Endothelial cell of umbilical vein (primary cell): Measurements from ENCODE around the gene CCNG2. TPM values are rescaled to one million over a fixed set of nuclear protein-coding genes. Genes with fewer than 3 reads are reported as not detected.

Experiments
- BruUV-seq: library from RNA; stranded (reverse); fragments of 400-500 nt; replicated peaks from 2 replicates; lab custom pipeline; 2021; lab: Mats Ljungman, UMichigan
- CTCF ChIA-PET: fragments of 300-600, 350-600 bp; sonication (Branson Sonifier 250); formaldehyde crosslinking; loops from one replicate; lab custom pipeline; 2021; ENCODE audit warnings: antibody characterized with exemption, inconsistent platforms; lab: Charles Lee
- POLR2A ChIA-PET: fragments of 300-600, 350-600 bp; sonication (Branson Sonifier 250); formaldehyde crosslinking; loops from one replicate; lab custom pipeline; 2021; ENCODE audit warnings: antibody characterized with exemption, inconsistent platforms; lab: Charles Lee
- DNase-seq: peaks from one replicate; pipeline ENCODE4 v3.0.0-alpha.2; 2011; ENCODE audit warnings: low read depth, low spot score
- FAIRE-seq: peaks from 2 replicates; lab custom pipeline; 2011; peaks lifted over from hg19 to GRCh38; lab: Jason Lieb, UNC
- H2AFZ ChIP-seq: 2 replicates; pipeline ENCODE4 v1.6.0; 2012; ENCODE audit warnings: low read depth, low read length, control low read depth, inconsistent platforms
- H3K27ac ChIP-seq: 2 replicates; pipeline ENCODE4 v1.5.1; 2011; ENCODE audit warnings: low read depth, mild to moderate bottlenecking, control low read depth, low read length, moderate library complexity; ENCODE audit not compliant: insufficient read depth
- H3K27me3 ChIP-seq, 2 experiments: 2 replicates each; pipeline versions ENCODE4 v1.6.0 to v1.6.1; 2011; ENCODE audit warnings: low read length in 2 of 2, mixed read lengths in 1 of 2; ENCODE audit not compliant: control insufficient read depth in 2 of 2, insufficient read depth in 2 of 2
- H3K36me3 ChIP-seq, 2 experiments: 2 replicates in 1 of 2; 3 replicates in 1 of 2; pipeline ENCODE4 v1.5.1; 2011; ENCODE audit warnings: low read length in 2 of 2, mild to moderate bottlenecking in 1 of 2, moderate library complexity in 1 of 2; ENCODE audit not compliant: control insufficient read depth in 2 of 2, insufficient read depth in 2 of 2; ENCODE audit errors: extremely low read depth in 1 of 2
- H3K4me1 ChIP-seq: 3 replicates; pipeline ENCODE4 v1.5.1; 2011; ENCODE audit warnings: mild to moderate bottlenecking, low read length; ENCODE audit not compliant: control insufficient read depth, insufficient read depth; ENCODE audit errors: extremely low read depth
- H3K4me2 ChIP-seq: 2 replicates; pipeline ENCODE4 v1.6.1; 2011; ENCODE audit warnings: low read length, control low read depth, mixed read lengths; ENCODE audit not compliant: insufficient read depth
- H3K4me3 ChIP-seq, 3 experiments: fragments of 200-600 bp in 1 of 3; sonication (generic), shearing (Covaris generic) in 1 of 3; replicated peaks in 1 of 3; 2 replicates each; pipeline ENCODE4 v1.5.1; 2011 to 2016; ENCODE audit warnings: control low read depth in 3 of 3, low read length in 3 of 3, mild to moderate bottlenecking in 2 of 3, inconsistent platforms in 1 of 3, low read depth in 1 of 3, moderate library complexity in 1 of 3; ENCODE audit not compliant: insufficient read depth in 1 of 3
- H3K79me2 ChIP-seq: 2 replicates; pipeline ENCODE4 v1.6.0; 2012; ENCODE audit warnings: low read length, inconsistent platforms; ENCODE audit not compliant: control insufficient read depth, insufficient read depth
- H3K9ac ChIP-seq: replicated peaks from 2 replicates; pipeline ENCODE3; 2011; ENCODE audit warnings: low read length, control low read depth; ENCODE audit not compliant: insufficient read depth; ENCODE audit errors: extremely low read depth
- H3K9me1 ChIP-seq: replicated peaks from 3 replicates; pipeline ENCODE4 v1.6.0; 2011; ENCODE audit warnings: mild to moderate bottlenecking, low read length; ENCODE audit not compliant: control insufficient read depth, insufficient read depth; ENCODE audit errors: extremely low read depth
- H3K9me3 ChIP-seq: replicated peaks from 2 replicates; pipeline ENCODE4 v1.5.1; 2012; ENCODE audit warnings: low read length, inconsistent platforms; ENCODE audit not compliant: control insufficient read depth, insufficient read depth
- H4K20me1 ChIP-seq: replicated peaks from 2 replicates; pipeline ENCODE3; 2011; ENCODE audit warnings: mild to moderate bottlenecking, low read length; ENCODE audit not compliant: control insufficient read depth, insufficient read depth; ENCODE audit errors: extremely low read depth
- CTCF ChIP-seq, 2 donors: IDR thresholded peaks; 1 replicate in 1 of 2; 2 replicates in 1 of 2; pipeline ENCODE4 v1.5.1; 2011; ENCODE audit warnings: low read length in 2 of 2, mild to moderate bottlenecking in 2 of 2, moderate library complexity in 2 of 2, control low read depth in 1 of 2, inconsistent platforms in 1 of 2, low read depth in 1 of 2; ENCODE audit not compliant: insufficient read depth in 1 of 2; ENCODE audit errors: extremely low read depth in 1 of 2
- EZH2 ChIP-seq: IDR thresholded peaks from 2 replicates; pipeline ENCODE4 v1.6.1; 2012; ENCODE audit warnings: borderline replicate concordance, low read depth, mild to moderate bottlenecking, moderate library complexity, low read length, inconsistent platforms; ENCODE audit not compliant: severe bottlenecking
- FOS ChIP-seq: IDR thresholded peaks from 2 replicates; pipeline ENCODE4 v1.6.1; 2011; ENCODE audit warnings: mild to moderate bottlenecking, low read length, moderate library complexity, borderline replicate concordance; ENCODE audit not compliant: insufficient read depth
- GATA2 ChIP-seq: IDR thresholded peaks from 2 replicates; pipeline ENCODE4 v1.7.0; 2011; ENCODE audit warnings: low read depth, mild to moderate bottlenecking, moderate library complexity, mixed read lengths, low read length; ENCODE audit not compliant: insufficient read length, insufficient read depth
- JUN ChIP-seq: IDR thresholded peaks from 2 replicates; pipeline ENCODE4 v1.6.1; 2011; ENCODE audit warnings: borderline replicate concordance, low read depth; ENCODE audit not compliant: insufficient read length, insufficient read depth
- POLR2A ChIP-seq: IDR thresholded peaks from 2 replicates; pipeline ENCODE4 v1.6.1; 2012; ENCODE audit warnings: low read depth, mild to moderate bottlenecking, control low read depth, low read length
- POLR2AphosphoS5 ChIP-seq: IDR thresholded peaks from 2 replicates; pipeline ENCODE4 v1.6.1; 2012; ENCODE audit warnings: low read depth, mild to moderate bottlenecking, control low read depth, low read length, moderate library complexity; ENCODE audit not compliant: insufficient read depth
- dilution Hi-C: fragments of 300-500 bp; cut with MboI; formaldehyde crosslinking; loops from one replicate; pipeline ENCODE4 v1.15.0; 2019; ENCODE audit warnings: low sequenced_read_pairs; ENCODE audit not compliant: extremely low pct_ligation_motif_present
- intact Hi-C: fragments of 100-400 bp; cut with micrococcal nuclease; formaldehyde crosslinking; loops from one replicate; pipeline ENCODE4 v1.10.0; 2022
- polyA plus RNA-seq, 4 experiments: library from polyadenylated mRNA; depleted of rRNA in 3 of 4; stranded (reverse) in 3 of 4; unstranded in 1 of 4; fragments of >200 nt; gene quantifications; 2 replicates each; pipeline versions ENCODE4 v1.2.1 to v1.2.3, GENCODE V29; 2011 to 2012; ENCODE audit warnings: missing spikeins in 1 of 4
- total RNA-seq: library from RNA; stranded (reverse); gene quantifications from 2 replicates; pipeline ENCODE4 v1.2.3, GENCODE V29; 2021
- TF ChIP-seq, protein P1 (sequence below): IDR thresholded peaks from 2 replicates; pipeline ENCODE4 v1.6.1; 2011; ENCODE audit not compliant: insufficient read depth, insufficient read length

Gene CCNG2
- total and polyA plus RNA-seq, 2 donors (not counting 3 experiments of a cell fraction or from before 2014, with no cell fraction given), result 7.9 to 28.3 TPM

- dilution Hi-C loops (no loop called here), intact Hi-C loops (no loop called here)
- no TSS peak for BruUV-seq
- CTCF ChIA-PET, result interaction anchor here (1.2 to 3.9 kb wide), 4 partner anchors 12 to 95 kb away, joined by 4 to 26 read pairs (median 7); no protein-coding TSS in a partner anchor
- no peaks in the 10 kb centered on the region for H3K79me2 ChIP-seq
- no peak overlapping the region for H3K9ac ChIP-seq
- no peaks in the 10 kb centered on the region for H3K9me3 ChIP-seq
- POLR2A ChIA-PET, result no interaction called here
- no peak overlapping the region for H3K4me2 ChIP-seq
- H3K27me3 ChIP-seq, result peaks cover 26 to 36% of the 10 kb centered on the region in 2 experiments
- no peak for FAIRE-seq
- H4K20me1 ChIP-seq, result no peaks in the 10 kb centered on the region
- H3K4me3 ChIP-seq, result no peak overlapping the region
- DNase-seq, result no peak
- H3K4me1 ChIP-seq, result no peaks in the 10 kb centered on the region
- H3K36me3 ChIP-seq, result no peaks in the 10 kb centered on the region
- TF ChIP-seq POLR2AphosphoS5 (no peak), POLR2A (no peak), GATA2 (no peak), EZH2 (no peak), CTCF (IDR thresholded peaks at IDR 0.05; ENCODE audit: extremely low read depth in 1 of 2, insufficient read depth in 1 of 2, low read depth in 1 of 2, low read length in 2 of 2) (no peak), FOS (no peak), JUN (no peak)
- TF ChIP-seq, protein P1, sequence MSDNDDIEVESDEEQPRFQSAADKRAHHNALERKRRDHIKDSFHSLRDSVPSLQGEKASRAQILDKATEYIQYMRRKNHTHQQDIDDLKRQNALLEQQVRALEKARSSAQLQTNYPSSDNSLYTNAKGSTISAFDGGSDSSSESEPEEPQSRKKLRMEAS, result no peak
- no peak overlapping the region for H2AFZ ChIP-seq
- H3K9me1 ChIP-seq, result no peaks in the 10 kb centered on the region
- H3K27ac ChIP-seq, result no peak overlapping the region
These were observed 33.0 kb downstream of the CCNG2 start for GRCh38 chr4:77190053-77190452.
